HG03064 (cell line): ENCODE data around the gene SLC13A4.

Source experiments
- ATAC-seq: cut with Tn5 transposase; IDR thresholded peaks from one replicate; pipeline ENCODE4 v1.9.1; 2021; ENCODE audit warnings: low read depth; ENCODE audit not compliant: unreplicated experiment

The SLC13A4 gene

DNA sequence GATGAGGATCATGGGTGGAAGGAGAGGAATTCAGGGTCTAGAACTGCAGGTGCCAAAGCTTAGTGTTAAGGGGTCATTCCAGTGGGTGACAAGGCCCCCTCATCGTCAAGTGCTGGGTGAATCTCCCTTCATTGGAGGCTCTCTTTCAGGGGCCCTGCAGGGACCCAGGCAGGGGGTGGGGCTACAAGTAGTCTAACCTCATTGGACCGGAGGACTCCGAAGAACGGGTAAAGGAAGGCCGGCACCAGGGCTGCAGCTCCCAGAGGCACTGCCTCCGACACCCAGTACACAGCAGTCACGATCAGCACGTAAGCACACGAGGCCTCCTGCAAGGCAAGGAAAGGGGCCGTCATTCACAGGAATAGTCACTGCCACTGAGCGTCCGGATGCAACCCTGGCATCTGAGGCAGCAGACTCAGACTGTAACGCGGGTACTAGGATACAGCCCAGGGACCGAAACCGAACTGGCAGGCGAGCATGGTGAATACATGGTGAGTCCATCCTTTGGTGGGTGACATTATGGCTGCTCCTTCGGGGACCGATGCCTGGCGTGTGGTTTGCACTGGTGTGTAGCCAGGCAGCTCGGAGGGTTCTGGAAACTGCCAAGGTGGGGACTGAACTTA is 6.7 kb downstream of the SLC13A4 start:
- ATAC-seq, result no peak

DNA sequence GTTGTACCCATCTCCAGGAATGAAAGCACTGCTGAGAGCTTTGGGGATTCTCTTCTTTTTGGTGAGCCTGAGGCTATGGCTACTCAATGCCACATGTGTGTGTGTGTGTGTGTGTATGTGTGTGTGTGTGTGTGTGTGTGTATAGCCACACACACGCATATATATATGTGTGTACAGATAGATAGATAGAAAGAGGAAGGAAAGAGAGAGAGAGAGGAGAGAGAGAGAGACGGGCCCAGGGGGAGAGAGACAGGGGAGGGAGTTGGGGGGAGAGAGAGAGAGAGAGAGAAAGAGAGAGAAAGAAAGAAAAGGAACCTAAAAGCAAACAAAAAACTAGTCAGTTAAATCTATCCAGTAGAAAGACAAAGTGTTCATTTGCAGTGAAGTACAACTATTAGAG is 8.3 kb downstream of the SLC13A4 start:
- ATAC-seq, result no peak

- ATAC-seq, result no peak
These were observed 9.1 kb downstream of the SLC13A4 start for GRCh38 chr7:135718794-135719437.

GRCh38 chr7:135718219-135718618 is 9.8 kb downstream of the SLC13A4 start:
- no peak for ATAC-seq

DNA sequence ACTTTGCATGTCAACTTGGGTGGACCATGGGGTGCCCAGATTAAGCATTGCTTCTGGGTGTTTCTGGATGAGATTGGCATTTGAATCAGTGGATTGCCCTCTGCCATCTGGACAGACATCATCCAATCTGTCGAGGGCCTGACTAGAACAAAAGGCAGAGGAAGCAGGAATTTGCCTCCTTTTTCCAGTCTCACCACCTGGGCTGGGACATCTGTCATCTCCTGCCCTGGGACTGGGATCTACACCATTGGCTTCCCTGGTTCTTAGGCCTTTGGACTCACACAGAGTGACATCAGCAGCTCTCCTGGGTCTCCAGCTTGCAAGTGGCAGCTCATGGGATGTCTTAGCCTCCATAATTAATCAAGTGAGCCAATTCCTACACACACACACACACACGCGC is 10.3 kb downstream of the SLC13A4 start:
- ATAC-seq, result no peak

GRCh38 chr7:135716677-135717238 is 11.2 kb downstream of the SLC13A4 start:
- no peak for ATAC-seq

- no peak for ATAC-seq
These were observed 12.3 kb downstream of the SLC13A4 start for GRCh38 chr7:135715673-135716072.

- ATAC-seq, result no peak
These were observed 12.9 kb downstream of the SLC13A4 start for GRCh38 chr7:135715055-135715522.

- ATAC-seq, result no peak
These were observed 13.4 kb downstream of the SLC13A4 start for GRCh38 chr7:135714534-135715009.

DNA sequence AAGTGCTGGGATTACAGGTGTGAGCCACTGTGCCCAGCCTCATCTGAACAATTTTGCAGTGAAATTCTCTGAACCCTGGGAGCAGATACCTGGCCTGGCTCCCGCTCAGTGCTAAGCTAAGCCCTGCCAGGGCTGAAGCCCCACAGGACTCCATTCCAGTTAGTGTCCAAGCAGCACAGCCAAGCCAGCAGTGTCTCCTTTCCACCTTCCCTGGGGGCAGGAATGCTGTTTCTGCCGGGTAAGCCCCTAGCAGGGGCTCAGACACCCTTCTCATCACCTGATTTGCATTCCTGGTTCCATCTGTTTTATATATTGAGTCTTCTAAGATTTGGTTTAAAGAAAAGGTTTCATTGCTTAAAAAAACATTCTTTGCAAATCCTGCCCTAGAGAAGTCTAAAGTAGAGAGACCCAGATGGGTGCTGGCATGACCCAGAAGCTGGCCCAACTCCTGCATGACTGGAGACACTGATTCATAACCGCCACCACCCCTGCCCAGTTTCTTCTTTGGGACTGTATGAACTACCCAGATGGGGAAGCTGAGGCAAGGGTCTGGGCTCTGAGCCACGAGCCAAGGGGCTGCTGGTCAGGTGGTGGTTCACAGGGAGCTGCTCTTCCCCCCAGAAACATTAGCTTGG is 14.0 kb downstream of the SLC13A4 start:
- no peak for ATAC-seq

DNA sequence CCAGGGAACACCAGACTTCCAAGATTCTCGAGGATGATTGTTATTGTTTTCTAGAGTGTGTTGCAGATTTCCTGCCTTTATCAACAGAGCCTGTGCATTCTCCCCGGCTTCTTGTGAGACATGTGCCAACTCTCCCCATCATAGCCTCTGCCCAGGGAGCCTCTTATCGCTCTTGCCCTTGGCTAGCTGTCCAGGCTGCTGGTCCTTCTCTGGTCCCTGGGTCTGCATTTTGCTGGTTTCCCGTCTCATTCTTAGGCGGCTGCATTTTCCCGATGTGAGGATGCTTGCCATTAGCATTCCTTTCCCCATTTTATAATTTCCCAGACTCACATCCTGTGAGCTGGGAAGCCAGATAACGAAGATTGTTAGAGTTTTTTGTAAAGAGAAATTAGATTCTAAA is 15.2 kb downstream of the SLC13A4 start:
- ATAC-seq, result no peak

DNA sequence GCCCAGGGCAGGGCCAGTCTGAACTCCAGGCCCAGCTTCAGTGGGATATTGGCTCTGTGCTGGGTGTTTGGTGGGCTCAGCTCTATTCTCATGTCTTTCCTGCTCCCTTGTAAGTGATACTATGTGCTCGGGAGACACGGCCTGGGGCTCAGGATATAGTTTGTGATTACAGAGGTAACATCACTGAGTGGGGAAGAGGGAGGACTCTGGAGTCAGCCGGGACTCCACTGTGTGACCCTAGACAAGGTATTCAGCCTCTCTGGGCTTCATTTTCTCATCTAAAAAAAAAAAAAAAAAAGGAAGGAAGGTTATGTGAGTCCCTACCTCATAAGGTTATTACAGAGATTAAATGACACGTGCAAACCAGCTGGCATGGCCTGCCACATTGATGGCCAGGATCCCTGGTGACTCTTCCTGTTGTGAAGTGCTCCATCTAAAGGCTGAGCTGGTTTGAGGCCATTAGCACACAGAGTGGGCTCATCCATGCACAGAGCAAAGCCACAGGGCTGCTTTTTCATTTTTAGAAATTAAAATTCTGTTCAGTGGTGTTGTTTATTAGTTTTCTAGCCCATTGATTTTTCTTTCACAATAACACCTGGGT is 15.7 kb downstream of the SLC13A4 start:
- ATAC-seq, result no peak

- no peak for ATAC-seq
These were observed 16.9 kb downstream of the SLC13A4 start for GRCh38 chr7:135711139-135711469.

- no peak for ATAC-seq
These were observed 17.4 kb downstream of the SLC13A4 start for GRCh38 chr7:135710417-135711138.

DNA sequence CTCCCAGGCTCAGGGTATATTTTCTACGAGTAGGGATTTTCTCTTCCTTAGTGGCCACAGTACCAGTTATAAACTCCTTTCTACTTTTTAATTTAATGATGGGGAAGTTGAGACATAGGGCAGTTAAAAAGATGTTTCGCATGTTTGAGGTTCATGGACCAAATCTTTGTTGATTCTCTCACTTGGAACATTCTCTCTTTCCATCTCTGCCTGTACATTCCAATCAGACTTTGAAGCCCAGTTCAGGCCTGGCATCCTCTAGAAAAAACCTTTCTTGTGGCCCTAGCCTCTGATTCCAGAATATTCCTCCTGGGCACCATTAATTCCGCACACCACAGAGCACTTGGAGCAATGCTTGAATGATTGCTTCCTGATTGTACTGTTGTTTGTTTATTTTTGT is 18.5 kb downstream of the SLC13A4 start:
- no peak for ATAC-seq

DNA sequence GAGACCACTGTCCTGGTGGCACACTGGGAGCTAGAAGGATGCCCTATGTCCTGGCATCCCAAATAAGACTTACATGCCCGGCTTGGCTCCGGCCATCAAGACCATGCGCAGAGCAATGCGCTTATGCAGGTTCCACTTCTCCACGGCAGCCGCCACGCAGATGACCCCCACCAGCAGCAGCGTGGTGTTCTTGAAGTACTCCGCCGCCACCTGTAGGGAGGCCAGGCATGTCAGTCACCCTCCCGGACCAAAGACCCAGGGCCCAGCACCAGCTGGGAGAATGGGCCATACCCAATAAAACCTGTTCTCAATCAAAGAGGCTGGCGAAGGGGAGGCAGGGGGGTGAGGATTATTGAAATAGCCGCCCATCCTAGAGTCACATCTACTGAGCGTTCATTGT is 19.9 kb downstream of the SLC13A4 start:
- ATAC-seq, result no peak

DNA sequence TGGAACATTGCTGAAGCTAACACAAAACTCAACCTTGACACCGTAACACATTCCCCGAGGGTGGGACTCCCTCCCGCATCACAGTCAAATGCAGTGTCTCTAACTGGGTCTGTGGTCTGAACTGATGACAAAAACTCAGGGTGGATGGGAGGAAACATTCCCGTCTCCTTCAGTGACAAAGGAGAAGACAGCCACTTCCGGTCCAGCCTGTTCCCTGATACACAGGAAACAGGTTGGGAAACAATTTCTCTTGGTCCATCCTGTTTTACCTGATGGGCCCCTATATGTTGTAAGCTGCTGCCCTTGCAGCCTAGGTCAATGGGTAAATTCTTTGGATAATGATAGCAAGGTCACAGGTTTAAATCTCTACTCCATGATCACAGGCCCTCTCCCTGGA is 20.4 kb downstream of the SLC13A4 start:
- no peak for ATAC-seq

DNA sequence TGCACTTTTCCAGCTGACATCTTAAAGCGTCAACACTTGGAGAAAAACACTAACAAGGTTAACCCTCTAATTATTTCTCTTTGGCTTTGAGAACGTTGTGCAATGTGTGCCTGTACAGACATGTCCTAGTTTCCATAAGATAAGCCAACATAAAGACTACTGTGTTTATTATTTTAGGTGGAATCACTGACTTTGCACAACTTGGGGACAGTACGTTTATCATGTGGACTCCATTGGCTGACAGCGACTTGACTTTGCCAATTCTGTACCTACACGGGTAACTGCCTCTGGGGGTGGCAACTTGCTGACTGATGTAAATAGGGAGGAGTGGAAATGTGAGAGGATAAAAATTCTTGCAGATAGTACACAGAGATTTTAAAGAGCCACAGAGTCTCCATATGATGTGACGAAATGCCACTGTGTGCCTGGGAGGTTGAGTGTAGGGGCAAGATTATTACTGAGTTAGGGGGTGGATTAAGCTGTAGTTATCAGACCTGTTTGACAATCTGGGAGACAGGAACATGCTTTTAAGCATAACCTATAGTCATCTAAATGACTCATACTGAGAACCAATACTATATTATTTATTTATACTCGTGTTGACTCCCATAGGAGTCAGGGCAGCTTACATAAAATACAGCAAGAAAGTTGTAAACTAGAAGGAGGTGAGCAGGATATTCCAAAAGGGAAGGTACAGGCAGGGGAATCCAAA is 21.0 kb downstream of the SLC13A4 start:
- ATAC-seq, result no peak

DNA sequence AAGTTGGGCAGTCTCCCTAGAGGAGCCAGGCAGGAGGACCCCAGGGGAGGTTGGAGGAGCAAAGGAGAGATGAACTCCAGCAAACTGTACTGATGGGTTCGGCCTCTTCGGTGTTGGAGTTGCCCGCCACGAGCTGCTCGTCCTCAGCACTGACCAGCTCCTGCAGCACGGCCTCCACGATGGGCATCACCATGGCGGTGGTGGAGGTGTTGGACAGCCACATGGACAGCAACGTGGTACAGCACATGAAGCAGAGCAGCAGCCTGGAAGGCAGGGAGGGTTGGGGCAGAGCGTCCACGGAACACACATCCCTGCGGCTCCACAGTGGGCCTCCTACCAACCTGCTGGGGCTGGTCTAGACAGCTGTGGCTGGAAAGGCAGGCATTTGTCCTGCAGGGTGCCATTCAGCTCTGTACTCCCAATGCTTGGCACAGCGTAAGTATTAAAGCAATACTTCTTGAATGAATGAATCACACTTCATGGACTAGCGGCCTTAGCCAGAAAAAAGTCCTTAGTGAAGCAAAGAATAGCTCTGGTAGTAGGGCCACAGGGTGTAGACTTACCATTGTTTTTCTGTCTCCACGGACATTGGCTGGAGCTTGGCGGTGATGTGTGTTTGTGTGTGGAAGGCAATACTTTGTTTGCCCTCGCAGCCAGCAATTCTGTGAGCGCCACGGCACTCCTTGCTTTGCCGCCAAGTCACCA is 21.8 kb downstream of the SLC13A4 start:
- no peak for ATAC-seq
